Panc1 (cell line): ENCODE measurements around the gene PHF21A. TPM values are rescaled to one million over a fixed set of nuclear protein-coding genes. Genes with fewer than 3 reads are reported as not detected.

Experiments used
- ATAC-seq: fragments of 200-7000 bp; cut with Tn5 transposase; 2 replicates; pipeline ENCODE4 v1.9.1; 2020; ENCODE audit warnings: mild to moderate bottlenecking, moderate library complexity
- BruUV-seq: library from RNA; stranded (reverse); fragments of 400-500 nt; replicated peaks from 2 replicates; lab custom pipeline; 2021; lab: Mats Ljungman, UMichigan
- CTCF ChIA-PET: fragments of 300-600 bp; sonication (Branson Sonifier 250); formaldehyde crosslinking; loops from one replicate; lab custom pipeline; 2022; ENCODE audit warnings: antibody characterized with exemption; lab: Charles Lee
- POLR2A ChIA-PET: fragments of 300-600 bp; sonication (Branson Sonifier 250); formaldehyde crosslinking; loops from one replicate; lab custom pipeline; 2022; ENCODE audit warnings: antibody characterized with exemption; lab: Charles Lee
- DNase-seq: peaks from one replicate; pipeline ENCODE4 v3.0.0-alpha.2; 2010; ENCODE audit warnings: low read depth, low spot score
- H3K27ac ChIP-seq: 2 replicates; pipeline ENCODE4 v1.5.1; 2011; ENCODE audit warnings: mild to moderate bottlenecking, low read length, inconsistent platforms
- H3K27me3 ChIP-seq: fragments of 200-500 bp; sonication (Bioruptor generic); 2 replicates; pipeline ENCODE4 v1.6.0; 2014; ENCODE audit warnings: low read length, inconsistent platforms; ENCODE audit not compliant: control insufficient read depth, insufficient read depth
- H3K36me3 ChIP-seq: fragments of 200-500 bp; sonication (Bioruptor generic); 2 replicates; pipeline ENCODE4 v1.5.1; 2014; ENCODE audit warnings: inconsistent platforms, mild to moderate bottlenecking, low read length, moderate library complexity; ENCODE audit not compliant: control insufficient read depth, insufficient read depth
- H3K4me1 ChIP-seq: 2 replicates; pipeline ENCODE4 v1.5.1; 2011; ENCODE audit warnings: inconsistent platforms, mild to moderate bottlenecking, low read length, moderate library complexity; ENCODE audit not compliant: control insufficient read depth, insufficient read depth
- H3K4me3 ChIP-seq, 2 experiments: 2 replicates each; pipeline ENCODE4 v1.5.1; 2011 to 2012; ENCODE audit warnings: low read depth in 2 of 2, low read length in 2 of 2, mild to moderate bottlenecking in 2 of 2, inconsistent platforms in 1 of 2, moderate library complexity in 1 of 2
- H3K9me3 ChIP-seq: fragments of 200-500 bp; sonication (Bioruptor generic); 2 replicates; pipeline ENCODE4 v1.5.1; 2014; ENCODE audit warnings: low read depth, mild to moderate bottlenecking, inconsistent platforms, low read length, moderate library complexity; ENCODE audit not compliant: control insufficient read depth, insufficient read depth
- POLR2AphosphoS5 ChIP-seq: IDR thresholded peaks from 2 replicates; pipeline ENCODE4 v1.6.1; 2012; ENCODE audit warnings: mild to moderate bottlenecking, low read depth, low read length, moderate library complexity
- REST ChIP-seq, 2 experiments: IDR thresholded peaks; 2 replicates each; pipeline ENCODE4 v1.6.1; 2011 to 2012; ENCODE audit warnings: low read depth in 2 of 2, control low read depth in 1 of 2, low read length in 1 of 2, mild to moderate bottlenecking in 1 of 2, moderate library complexity in 1 of 2; ENCODE audit not compliant: insufficient read depth in 1 of 2
- SIN3A ChIP-seq: IDR thresholded peaks from 2 replicates; pipeline ENCODE4 v1.6.1; 2012; ENCODE audit warnings: low read depth, mild to moderate bottlenecking, low read length, moderate library complexity, borderline replicate concordance; ENCODE audit not compliant: insufficient read depth
- TCF7L2 ChIP-seq: IDR thresholded peaks from 2 replicates; pipeline ENCODE4 v1.6.1; 2011; ENCODE audit warnings: mild to moderate bottlenecking, low read depth, low read length, inconsistent platforms
- in situ Hi-C: cut with HindIII; loops from 2 replicates; pipeline ENCODE4 v1.10.0; 2016; ENCODE audit warnings: low sequenced_read_pairs, low pct_unique_long_range_greater_than_20kb
- intact Hi-C: fragments of 100-400 bp; cut with micrococcal nuclease; formaldehyde crosslinking; loops from one replicate; pipeline ENCODE4 v1.10.0; 2022; ENCODE audit not compliant: unreplicated experiment
- total RNA-seq: library from RNA; stranded (reverse); gene quantifications from one replicate; pipeline ENCODE4 v1.2.1, GENCODE V29; 2021; ENCODE audit not compliant: unreplicated experiment
- TF ChIP-seq, protein P1 (sequence below): fragments of 450-650 bp; IDR thresholded peaks from 2 replicates; pipeline ENCODE4 v1.5.1; 2017; ENCODE audit warnings: mild to moderate bottlenecking

PHF21A gene
- total RNA-seq, 1 experiment from 2014 or later: 45.7 TPM

- H3K4me1 ChIP-seq: no peaks in the 10 kb centered on the region
- POLR2A ChIA-PET: no interaction called here
These were observed 127.7 kb downstream of the PHF21A start for GRCh38 chr11:45993531-45994001.

GRCh38 chr11:45988921-45989320 is 132.3 kb downstream of the PHF21A start:
- CTCF ChIA-PET: no interaction called here
- Histone ChIP-seq H3K9me3 (no peaks in the 10 kb centered on the region), H3K27me3 (no peaks in the 10 kb centered on the region), H3K27ac (no peak overlapping the region), H3K36me3 (no peaks in the 10 kb centered on the region), H3K4me1 (no peaks in the 10 kb centered on the region), H3K4me3 (no peak overlapping the region)
- POLR2A ChIA-PET: no interaction called here
- in situ Hi-C loops (no loop called here), intact Hi-C loops (no loop called here)
- DNase-seq (no peak), ATAC-seq (no peak)
- no peak for TF ChIP-seq POLR2AphosphoS5
- TF ChIP-seq REST (IDR thresholded peaks at IDR 0.05; ENCODE audit: insufficient read depth in 1 of 2, low read depth in 2 of 2, low read length in 1 of 2): no peak
- TF ChIP-seq TCF7L2: no peak
- TF ChIP-seq, protein P1, sequence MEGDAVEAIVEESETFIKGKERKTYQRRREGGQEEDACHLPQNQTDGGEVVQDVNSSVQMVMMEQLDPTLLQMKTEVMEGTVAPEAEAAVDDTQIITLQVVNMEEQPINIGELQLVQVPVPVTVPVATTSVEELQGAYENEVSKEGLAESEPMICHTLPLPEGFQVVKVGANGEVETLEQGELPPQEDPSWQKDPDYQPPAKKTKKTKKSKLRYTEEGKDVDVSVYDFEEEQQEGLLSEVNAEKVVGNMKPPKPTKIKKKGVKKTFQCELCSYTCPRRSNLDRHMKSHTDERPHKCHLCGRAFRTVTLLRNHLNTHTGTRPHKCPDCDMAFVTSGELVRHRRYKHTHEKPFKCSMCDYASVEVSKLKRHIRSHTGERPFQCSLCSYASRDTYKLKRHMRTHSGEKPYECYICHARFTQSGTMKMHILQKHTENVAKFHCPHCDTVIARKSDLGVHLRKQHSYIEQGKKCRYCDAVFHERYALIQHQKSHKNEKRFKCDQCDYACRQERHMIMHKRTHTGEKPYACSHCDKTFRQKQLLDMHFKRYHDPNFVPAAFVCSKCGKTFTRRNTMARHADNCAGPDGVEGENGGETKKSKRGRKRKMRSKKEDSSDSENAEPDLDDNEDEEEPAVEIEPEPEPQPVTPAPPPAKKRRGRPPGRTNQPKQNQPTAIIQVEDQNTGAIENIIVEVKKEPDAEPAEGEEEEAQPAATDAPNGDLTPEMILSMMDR: no peak
- no peak for TF ChIP-seq SIN3A
- BruUV-seq: no TSS peak

More at GRCh38 chr11:45993531-45994001, 127.7 kb downstream of the PHF21A start:
- ATAC-seq: no peak
- Histone ChIP-seq H3K27me3 (no peaks in the 10 kb centered on the region), H3K4me3 (no peak overlapping the region), H3K36me3 (no peaks in the 10 kb centered on the region), H3K9me3 (no peaks in the 10 kb centered on the region), H3K27ac (no peak overlapping the region)
- in situ Hi-C loops (no loop called here), intact Hi-C loops (no loop called here)
- CTCF ChIA-PET: interaction anchor here (1.1 kb wide), 1 partner anchor 13 kb away, joined by 3 read pairs; no protein-coding TSS in a partner anchor
- TF ChIP-seq, protein P1: no peak
- TF ChIP-seq POLR2AphosphoS5 (no peak), TCF7L2 (no peak), SIN3A (no peak), REST (IDR thresholded peaks at IDR 0.05; ENCODE audit: insufficient read depth in 1 of 2, low read depth in 2 of 2, low read length in 1 of 2) (no peak)
- BruUV-seq: no TSS peak
- DNase-seq: no peak
